Mucosa of descending colon (tissue), 3 donors: ENCODE measurements around the gene ABTB2. TPM values are rescaled to one million over a fixed set of nuclear protein-coding genes. Genes with fewer than 3 reads are reported as not detected.
A peak's percentile ranks its signal among the peaks of the same experiment; 100 is the strongest.

Experiments used
- ATAC-seq: fragments of 200-7000 bp; cut with Tn5 transposase; one replicate; pipeline ENCODE4 v1.9.1; 2020; ENCODE audit warnings: mild to moderate bottlenecking, moderate library complexity
- DNase-seq, 3 donors: peaks; one replicate each; pipeline ENCODE4 v3.0.0-alpha.2; 2020
- H3K36me3 ChIP-seq: fragments of 200-600 bp; one replicate; pipeline ENCODE4 v1.8.0; 2021; ENCODE audit warnings: low read depth, mild to moderate bottlenecking
- H3K4me1 ChIP-seq: fragments of 200-600 bp; one replicate; pipeline ENCODE4 v1.8.0; 2021; ENCODE audit warnings: low read depth, mild to moderate bottlenecking
- H3K4me3 ChIP-seq: fragments of 200-600 bp; one replicate; pipeline ENCODE4 v1.8.0; 2021; ENCODE audit warnings: mild to moderate bottlenecking
- H3K9me3 ChIP-seq: fragments of 200-600 bp; one replicate; pipeline ENCODE4 v1.8.0; 2021; ENCODE audit warnings: mild to moderate bottlenecking
- CTCF ChIP-seq: fragments of 200-600 bp; IDR thresholded peaks from one replicate; pipeline ENCODE4 v1.8.0; 2022; ENCODE audit warnings: antibody characterized with exemption, mild to moderate bottlenecking
- intact Hi-C, 2 donors: fragments of 100-400 bp; cut with DNase I in 1 of 2; cut with micrococcal nuclease in 1 of 2; formaldehyde crosslinking; loops; one replicate each; pipeline versions ENCODE4 v1.11.0 to v1.11.1; 2022; cut with DNase I, micrococcal nuclease
- total RNA-seq, 3 donors: library from RNA; stranded (reverse); fragmentation: NEBNext Ultra II Directional in 2 of 3; extraction: Animal tissue kit (Norgen Biotek cat#: 25700) in 2 of 3; gene quantifications; one replicate each; pipeline versions ENCODE4 v1.2.1 to v1.2.4, GENCODE V29; 2021 to 2023
- donor health status: DM: no; HTN: no; CAD: no; lungs with moderate emphysema.
- donor health status: DM: no; HTN: no; CAD: no.
- donor health status: DM: no; HTN: yes; CAD: no.

Gene ABTB2
- total RNA-seq, 3 donors from 2014 or later: 12.8 to 16.8 (median 14.3) TPM

- Histone ChIP-seq H3K4me3 (no peak overlapping the region), H3K36me3 (no peaks in the 10 kb centered on the region), H3K9me3 (no peaks in the 10 kb centered on the region), H3K4me1 (no peaks in the 10 kb centered on the region)
- no peak for TF ChIP-seq CTCF
- intact Hi-C loops: no loop called here
- ATAC-seq: peak; percentile 24
- DNase-seq: no peak
Observed at GRCh38 chr11:34154059-34154875, 203.5 kb downstream of the ABTB2 start.

- no peak for DNase-seq
- intact Hi-C loops: no loop called here
- ATAC-seq: no peak
- no peak for TF ChIP-seq CTCF
- Histone ChIP-seq H3K36me3 (no peaks in the 10 kb centered on the region), H3K9me3 (no peaks in the 10 kb centered on the region), H3K4me1 (no peaks in the 10 kb centered on the region), H3K4me3 (no peak overlapping the region)
Observed at GRCh38 chr11:34151916-34152845, 205.6 kb downstream of the ABTB2 start.

- no peaks in the 10 kb centered on the region for H3K4me1 ChIP-seq
- H3K36me3 ChIP-seq: peaks cover 6% of the 10 kb centered on the region
- DNase-seq (no peak), ATAC-seq (no peak)
- H3K9me3 ChIP-seq: no peaks in the 10 kb centered on the region
- H3K4me3 ChIP-seq: no peak overlapping the region
- no peak for TF ChIP-seq CTCF
- intact Hi-C loops: no loop called here
Observed at GRCh38 chr11:34151166-34151565, 206.6 kb downstream of the ABTB2 start.

- Histone ChIP-seq H3K9me3 (no peaks in the 10 kb centered on the region), H3K36me3 (peaks cover 7% of the 10 kb centered on the region), H3K4me1 (no peaks in the 10 kb centered on the region), H3K4me3 (no peak overlapping the region)
- intact Hi-C loops: no loop called here
- ATAC-seq: peak; percentile 35
- TF ChIP-seq CTCF: no peak
- no peak for DNase-seq
Observed at GRCh38 chr11:34150494-34151151, 207.2 kb downstream of the ABTB2 start.

- peak; percentile 34 for ATAC-seq
- H3K36me3 ChIP-seq: peaks cover 7% of the 10 kb centered on the region
Observed at GRCh38 chr11:34149786-34150185, 208.0 kb downstream of the ABTB2 start.

More at GRCh38 chr11:34149786-34150185, 208.0 kb downstream of the ABTB2 start:
- H3K9me3 ChIP-seq: no peaks in the 10 kb centered on the region
- no peak for DNase-seq
- H3K4me1 ChIP-seq: no peaks in the 10 kb centered on the region
- intact Hi-C loops: no loop called here
- no peak overlapping the region for H3K4me3 ChIP-seq
- TF ChIP-seq CTCF: no peak
